Measurements from ENCODE around the gene ROBO4.

DNA sequence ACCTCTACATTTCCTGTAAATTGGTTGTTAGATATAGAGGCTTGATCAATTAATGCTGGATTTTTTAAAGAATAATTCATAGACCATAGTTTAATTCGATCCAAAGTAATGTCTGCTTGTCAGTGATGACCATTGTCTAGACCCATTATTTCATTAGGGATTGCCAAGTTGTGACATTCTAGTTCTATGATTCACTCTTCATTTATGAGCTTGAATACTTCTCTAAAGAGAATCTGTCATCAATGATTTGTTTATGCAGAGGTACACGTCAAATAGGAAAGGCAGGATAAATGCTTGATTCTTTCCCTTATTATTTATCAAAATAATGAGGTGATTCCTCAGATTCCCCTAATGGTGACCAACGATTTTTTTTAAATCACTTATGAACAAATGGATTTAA is 56.5 kb downstream of the ROBO4 start:
- TF ChIP-seq, protein P1, sequence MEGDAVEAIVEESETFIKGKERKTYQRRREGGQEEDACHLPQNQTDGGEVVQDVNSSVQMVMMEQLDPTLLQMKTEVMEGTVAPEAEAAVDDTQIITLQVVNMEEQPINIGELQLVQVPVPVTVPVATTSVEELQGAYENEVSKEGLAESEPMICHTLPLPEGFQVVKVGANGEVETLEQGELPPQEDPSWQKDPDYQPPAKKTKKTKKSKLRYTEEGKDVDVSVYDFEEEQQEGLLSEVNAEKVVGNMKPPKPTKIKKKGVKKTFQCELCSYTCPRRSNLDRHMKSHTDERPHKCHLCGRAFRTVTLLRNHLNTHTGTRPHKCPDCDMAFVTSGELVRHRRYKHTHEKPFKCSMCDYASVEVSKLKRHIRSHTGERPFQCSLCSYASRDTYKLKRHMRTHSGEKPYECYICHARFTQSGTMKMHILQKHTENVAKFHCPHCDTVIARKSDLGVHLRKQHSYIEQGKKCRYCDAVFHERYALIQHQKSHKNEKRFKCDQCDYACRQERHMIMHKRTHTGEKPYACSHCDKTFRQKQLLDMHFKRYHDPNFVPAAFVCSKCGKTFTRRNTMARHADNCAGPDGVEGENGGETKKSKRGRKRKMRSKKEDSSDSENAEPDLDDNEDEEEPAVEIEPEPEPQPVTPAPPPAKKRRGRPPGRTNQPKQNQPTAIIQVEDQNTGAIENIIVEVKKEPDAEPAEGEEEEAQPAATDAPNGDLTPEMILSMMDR (IDR thresholded peaks at IDR 0.05), result no peak
- no peak for TF ChIP-seq POLR2A (IDR thresholded peaks at IDR 0.05)

Data from stomach (tissue), 4 donors.